DMS 273 treated with DMSO at 0.1 percent for 48 hours (cell line): ENCODE results near the gene ASH1L.
"Not testable (repeated sequence)": the region's sequence is repeated elsewhere in the genome, so short reads cannot be mapped to it uniquely, and the experiment has no call there.

Experiments used
- DNase-seq: peaks from one replicate; lab custom pipeline; 2025; lab: John Stamatoyannopoulos, UW

ASH1L gene

DNA sequence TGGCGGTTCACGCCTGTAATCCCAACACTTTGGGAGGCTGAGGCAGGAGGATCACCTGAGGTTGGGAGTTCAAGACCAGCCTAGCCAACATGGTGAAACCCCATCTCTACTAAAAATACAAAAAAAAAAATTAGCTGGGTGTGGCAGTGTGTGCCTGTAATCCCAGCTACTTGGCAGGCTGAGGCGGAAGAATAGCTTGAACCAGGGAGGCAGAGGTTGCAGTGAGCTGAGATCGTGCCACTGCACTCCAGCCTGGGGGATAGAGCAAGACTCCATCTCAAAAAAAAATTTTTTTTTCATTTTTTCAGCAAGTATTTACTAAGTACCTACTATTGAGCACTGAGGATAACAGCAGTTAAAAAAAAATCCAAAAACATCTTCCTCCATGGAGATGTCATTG, 69.0 kb downstream of the ASH1L start:
- DNase-seq = not testable (repeated sequence)

DNA sequence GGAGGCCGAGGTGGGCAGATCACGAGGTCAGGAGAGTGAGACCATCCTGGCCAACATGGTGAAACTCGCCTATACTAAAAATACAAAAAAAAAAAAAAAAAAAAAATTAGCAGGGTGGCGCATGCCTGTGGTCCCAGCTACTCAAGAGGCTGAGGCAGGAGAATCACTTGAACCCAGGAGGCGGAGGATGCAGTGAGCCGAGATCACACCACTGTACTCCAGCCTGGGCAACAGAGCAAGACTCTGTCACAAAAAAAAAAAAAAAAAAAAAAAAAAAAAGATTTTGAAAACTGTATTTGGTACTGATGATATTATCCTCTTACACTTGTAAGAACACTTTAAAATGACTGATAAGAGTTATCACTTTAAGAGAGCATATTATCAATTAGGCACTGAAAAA, 74.2 kb downstream of the ASH1L start:
- not testable (repeated sequence) for DNase-seq

DNA sequence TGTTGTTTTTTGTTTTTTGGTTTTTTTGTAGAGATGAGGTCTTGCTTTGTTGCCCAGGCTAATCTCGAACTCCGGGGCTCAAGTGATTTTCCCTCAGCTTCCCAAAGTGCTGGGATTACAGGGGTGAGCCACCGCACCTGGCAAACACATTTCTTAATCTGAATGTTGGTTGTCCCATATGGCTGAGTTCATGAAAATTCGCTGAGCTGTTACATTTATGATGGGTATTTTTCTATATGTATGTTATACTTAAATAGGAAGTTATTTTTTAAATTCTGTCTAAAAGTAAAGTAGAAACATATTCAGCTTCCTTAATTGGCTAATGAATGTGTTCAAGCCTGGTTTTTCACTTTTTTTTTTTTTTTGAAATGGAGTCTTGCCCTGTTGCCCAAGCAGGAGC, 75.1 kb downstream of the ASH1L start:
- no peak for DNase-seq

DNA sequence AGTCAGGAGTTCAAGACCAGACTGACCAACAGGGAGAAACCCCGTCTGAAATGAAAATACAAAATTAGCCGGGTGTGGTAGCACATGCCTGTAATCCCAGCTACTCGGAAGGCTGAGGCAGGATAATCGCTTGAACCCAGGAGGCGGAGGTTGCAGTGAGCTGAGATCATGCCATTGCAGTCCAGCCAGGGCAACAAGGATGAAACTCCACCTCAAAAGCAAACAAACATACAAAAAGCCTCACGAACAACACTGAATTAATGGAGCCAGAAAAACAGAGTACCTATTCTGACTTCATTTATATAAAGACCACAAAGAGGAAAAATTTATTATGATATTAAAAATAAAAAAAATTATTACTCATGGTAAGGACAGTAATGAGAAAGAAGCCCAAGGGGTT, 75.7 kb downstream of the ASH1L start:
- DNase-seq = not testable (repeated sequence)

DNA sequence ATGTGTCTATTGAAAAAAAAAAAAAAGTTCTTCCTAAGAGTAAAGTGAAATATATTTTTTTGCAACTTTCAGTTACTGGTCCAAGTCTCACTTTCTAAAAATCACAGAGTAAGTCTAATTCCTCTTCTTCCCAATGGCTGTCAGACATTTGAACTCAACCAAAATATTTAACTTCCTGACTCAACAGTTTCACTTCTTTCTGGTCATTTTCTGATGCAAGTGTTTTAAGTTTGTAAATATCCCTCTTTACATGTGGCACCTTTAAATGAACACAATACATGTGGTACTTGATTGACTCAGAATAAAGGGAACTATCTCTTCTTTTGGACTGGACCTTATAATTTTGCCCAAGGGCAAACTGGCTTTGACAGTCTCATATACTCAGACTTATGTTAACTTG, 76.7 kb downstream of the ASH1L start:
- DNase-seq = no peak

DNA sequence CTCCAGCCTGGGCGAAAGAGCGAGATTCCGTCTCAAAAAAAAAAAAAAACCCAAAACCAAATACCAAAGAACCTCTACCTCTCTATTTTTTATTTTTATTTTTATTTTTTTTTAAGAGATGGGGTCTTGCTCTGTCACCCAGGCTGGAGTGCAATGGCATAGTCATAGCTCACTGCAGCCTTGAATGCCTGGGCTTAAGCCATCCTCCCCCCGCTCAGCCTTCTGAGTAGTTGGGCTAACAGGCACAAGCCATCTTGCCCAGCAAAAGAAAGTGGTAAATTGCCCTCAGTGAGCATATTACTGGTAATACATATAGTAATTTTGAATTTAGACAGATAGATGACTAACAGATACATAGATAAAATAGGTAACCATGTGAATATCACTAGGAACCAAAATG, 77.4 kb downstream of the ASH1L start:
- DNase-seq = no peak

DNA sequence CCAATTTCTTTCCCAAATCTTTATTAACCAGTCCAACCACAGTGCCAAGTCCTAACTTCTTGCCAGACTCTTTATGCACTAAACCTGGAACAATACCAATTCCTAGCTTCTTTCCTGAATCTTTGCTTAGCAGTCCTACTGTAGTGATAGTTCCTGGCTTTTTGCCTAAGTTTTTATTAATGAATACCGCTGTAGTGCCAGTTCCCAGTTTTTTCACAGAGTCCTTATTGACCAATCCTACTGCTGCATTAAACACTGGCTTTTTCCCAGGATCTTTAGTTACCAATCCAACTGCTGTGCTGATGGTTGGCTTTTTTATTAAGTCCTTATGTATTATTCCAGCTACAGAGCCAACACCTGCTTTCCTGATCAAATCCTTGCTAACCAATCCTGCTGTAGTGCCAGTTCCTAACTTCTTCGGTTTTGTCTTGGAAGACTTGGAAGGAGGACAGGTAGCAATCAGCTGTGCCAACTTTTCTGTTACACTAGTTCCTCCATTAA, 80.8 kb downstream of the ASH1L start:
- no peak for DNase-seq

DNA sequence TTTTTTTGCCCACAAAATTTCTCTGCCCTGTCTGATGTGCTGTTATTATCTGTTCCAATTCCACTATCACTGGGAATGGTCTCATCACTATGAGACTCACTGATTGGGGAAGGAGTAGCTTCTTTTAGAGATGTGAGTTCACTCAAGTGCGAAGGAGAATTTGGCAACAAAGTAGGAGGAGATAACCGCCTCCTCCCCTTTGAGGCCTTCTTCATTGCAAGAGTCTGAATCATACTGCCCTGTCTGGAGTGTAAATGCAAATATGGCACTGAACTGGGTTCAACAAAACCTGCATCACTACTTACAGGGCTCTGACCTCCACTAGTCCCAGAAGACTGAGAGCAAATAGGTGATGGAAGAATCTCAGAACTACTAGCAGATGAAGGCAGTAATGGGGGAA, 83.4 kb downstream of the ASH1L start:
- no peak for DNase-seq

DNA sequence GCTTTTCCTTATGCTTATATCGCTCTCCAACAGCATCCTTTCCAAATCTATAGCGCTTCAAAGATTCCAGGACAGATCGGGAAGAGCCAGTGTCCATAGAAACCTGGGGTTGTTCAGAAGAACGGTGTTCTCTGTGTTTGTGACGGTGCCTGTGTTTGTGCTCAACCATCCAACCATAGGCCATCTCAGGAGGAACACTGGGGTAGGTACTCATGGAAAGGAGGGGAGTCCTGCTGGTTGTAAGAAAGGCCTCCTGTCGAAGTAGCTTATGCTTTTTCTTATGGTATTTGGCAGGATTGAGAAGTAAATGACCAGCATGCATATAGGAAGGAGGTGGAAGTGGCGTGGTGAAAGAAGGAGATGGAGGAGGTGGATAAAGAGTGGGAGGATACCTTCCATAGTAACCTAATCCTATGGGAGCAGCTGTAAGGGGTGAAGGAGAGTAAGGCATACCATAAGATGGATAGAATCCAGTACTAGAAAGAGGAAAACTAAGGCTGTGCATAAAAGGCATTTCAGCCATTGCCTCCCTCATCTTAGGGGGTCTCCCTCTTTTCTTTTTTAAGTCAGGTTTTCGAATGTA, 84.2 kb downstream of the ASH1L start:
- DNase-seq = no peak

DNA sequence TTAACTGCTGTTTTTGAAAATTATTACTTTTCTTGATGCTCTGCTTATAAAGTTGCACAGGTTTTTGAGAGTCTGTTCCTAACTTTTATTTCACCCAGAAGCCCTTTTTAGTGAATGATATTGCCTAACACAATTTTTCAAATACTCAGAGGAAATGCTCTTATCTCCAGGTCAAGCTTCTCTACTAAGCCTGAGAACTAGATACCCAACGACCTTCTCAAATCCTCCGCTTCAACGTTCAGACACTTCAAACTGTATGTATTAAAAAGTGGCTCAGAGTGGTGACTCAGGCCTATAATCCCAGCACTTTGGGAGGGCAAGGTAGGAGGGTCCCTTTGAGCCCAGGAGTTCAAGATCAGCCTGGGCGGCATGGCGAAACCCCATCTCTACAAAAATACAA, 88.5 kb downstream of the ASH1L start:
- DNase-seq = no peak

DNA sequence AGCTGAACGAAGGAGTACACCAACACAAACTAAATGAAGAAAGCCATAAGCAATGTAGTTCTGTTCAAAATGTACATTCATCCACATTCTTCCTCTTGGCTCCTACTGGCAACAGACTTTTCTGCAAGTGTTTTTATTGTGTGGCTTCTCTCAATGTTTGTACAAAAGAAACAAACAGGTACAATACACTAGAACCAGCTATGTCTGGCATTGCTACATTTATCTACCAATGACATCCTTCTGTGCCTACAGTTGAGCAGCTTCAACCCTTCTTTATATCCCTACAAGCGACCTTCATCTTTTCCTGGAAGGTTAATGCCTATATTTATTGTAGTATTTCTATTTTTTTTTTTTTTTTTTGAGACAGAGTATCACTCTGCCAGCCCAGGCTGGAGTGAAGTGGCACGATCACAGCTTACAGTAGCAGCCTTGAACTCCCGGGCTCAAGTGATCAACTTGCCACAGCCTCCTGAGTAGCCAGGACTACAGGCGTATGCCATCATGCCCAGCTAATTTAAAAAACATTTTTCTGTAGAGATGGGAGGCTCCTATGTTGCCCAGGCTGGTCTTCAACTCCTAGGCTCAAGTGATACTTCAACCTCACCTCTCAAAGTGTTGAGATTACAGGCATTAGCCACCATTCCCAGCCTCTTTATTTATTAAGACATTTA, 89.3 kb downstream of the ASH1L start:
- no peak for DNase-seq

DNA sequence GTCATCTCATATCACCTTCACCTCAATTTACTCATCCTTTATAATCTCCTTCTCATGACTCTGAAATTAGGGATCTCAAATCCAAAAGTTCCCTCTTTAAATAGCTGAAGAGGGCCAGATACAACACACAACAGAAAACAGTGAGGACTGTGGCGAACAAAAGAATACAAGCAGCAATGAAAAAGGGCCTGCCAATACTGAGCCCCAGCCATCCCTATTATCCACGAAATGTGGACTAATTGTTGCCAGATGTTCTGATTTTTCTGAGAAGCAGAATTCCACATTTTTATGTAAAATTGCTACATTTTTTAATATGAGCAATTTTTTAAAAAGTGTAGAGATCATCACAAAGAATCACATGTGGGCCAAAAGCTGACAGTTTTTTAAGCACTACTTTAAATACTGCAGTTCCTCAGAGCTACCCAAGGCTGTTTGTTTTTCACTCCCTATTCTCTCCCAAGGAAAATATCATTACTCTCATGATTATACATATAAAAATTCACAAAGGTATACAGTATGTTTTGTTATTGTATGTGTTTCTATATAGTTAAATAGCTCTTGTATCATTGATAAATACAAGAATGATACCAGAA, 90.0 kb downstream of the ASH1L start:
- no peak for DNase-seq

DNA sequence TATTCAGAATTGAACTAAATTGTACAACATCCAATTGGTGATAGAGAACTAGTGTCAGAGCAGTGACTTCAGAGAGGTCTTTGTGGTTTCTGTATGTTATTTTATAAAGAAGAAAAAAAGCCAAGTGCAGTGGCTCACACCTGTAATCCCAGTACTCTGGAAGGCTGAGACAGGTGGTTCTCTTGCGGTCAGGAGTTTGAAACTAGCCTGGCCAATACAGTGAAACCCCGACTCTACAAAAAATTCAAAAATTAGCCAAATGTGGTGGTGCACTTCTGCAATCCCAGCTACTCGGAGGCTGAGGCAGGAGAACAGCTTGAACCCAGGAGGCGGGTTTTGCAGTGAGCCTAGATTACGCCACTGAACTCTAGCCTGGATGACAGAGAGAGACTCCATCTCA, 90.7 kb downstream of the ASH1L start:
- no peak for DNase-seq

DNA sequence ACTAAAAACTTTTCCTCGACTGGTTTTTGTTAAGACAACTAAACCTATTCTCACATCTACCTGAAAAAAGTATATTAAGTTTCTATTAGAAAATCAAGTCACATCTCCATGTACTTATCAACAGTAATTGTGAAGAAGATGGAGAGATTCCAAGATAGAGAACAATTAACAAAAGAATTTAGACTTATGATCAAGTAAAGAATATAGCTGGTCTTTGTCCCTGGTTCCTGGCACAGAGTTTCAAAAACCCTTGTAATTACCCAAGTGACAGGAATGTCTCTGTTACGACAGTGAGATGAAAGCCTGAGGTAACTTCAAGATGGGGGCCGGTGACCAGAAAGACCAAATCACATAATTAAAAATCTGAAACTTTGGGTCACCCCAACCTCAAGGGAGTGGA, 91.6 kb downstream of the ASH1L start:
- DNase-seq = no peak

DNA sequence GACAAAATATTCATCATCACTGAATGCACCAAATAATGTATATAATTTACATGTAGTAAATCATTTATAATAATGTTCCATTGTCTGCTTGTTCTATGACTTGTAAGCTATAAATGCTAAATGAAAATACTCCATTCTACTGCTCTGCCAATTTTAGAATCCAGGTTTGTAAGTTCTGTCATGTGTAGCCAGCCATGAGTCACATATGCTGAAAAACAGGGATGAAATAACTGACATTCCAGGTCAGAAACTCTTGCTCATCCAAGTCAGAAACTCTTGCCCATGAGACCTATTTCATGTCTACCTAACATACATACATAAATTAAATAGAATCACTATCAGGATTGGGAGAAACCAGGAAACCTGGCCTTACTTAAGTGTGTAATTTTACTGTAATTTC, 95.6 kb downstream of the ASH1L start:
- DNase-seq = no peak

DNA sequence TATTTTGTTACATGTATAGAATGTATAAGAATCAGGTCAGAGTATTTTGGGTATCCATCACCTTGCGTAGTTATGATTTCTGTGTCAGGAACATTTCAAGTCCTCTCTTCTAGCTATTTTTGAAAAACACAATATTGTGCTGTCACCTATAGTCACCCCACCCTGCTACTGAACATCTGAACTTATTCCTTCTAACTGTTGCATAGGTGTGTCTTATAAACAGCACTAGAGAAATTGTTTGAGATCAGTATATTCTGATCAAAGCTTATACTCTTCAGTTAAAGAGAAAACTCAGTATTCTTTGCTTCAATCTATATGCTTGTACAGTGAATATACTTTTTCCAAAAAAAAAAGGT, 96.0 kb downstream of the ASH1L start:
- DNase-seq = no peak

DNA sequence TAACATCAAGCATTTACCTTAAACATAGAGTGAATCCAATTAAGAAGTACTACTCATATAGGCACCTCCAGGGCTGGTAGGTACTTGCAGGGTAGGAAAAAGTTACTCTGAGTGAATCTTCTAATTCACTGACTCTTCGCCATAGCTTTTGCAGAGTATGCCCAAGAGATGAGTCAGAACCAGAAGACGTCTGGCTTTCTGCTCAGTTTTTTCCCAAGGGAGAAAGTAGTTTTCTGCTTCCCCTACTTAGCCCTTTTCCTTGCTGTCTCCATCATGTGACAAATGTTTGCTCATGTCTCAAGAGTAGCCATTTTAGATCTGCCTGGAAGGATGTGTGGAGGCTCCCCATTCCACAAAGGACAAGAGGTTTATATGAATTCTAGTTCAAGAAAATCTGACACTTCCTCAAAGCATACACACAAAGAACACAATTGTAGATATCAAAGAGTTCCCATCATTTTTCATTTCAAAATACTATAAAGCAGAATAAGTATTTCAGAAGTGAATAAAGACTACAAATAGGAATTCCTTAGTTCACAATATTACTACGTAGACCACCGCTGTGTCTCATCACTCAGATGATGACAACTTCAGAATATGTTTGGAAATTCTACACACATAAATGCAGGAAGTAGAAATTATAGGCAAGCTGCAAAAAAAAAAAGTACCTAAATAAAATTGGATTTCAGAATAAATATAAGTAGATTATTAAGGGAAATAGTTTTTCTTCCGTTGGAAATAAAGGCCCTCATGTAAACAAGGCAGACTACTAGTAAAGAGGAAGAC, 98.5 kb downstream of the ASH1L start:
- no peak for DNase-seq

DNA sequence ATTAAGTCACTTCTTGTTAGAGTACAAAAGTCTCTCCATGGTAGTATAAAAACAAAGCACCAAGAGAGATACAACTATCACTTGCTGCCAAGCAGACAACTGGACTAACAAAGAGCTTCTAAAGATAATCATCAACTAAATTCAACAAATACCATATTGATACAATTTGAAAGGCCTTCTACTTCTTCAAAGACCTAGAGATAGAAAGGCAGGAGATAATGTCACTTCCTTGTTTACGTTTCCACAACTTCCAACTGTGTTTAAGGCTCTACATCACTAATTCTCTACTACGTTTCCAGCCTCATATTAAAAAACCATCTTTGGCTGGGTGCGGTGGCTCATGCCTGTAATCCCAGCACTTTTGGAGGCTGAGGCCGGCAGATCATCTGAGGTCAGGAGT, 104.5 kb downstream of the ASH1L start:
- no peak for DNase-seq

DNA sequence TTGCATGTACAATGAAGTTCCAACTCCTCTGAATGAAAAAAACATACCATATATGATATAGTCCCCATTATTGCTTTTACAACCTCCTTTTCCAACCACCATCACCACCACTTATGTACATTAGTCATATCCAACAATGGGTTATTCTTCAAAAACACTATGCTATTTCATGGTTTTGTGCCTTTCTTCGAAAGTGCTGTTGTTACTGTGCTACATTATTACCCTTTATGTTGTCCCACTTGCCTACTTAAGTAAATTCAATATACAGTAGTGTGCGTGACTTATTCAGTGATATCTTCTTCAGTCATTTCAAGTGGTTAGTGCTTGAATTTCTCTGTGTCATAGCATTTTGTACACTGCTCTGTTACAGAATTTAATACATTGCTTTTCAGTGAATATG, 105.3 kb downstream of the ASH1L start:
- no peak for DNase-seq

DNA sequence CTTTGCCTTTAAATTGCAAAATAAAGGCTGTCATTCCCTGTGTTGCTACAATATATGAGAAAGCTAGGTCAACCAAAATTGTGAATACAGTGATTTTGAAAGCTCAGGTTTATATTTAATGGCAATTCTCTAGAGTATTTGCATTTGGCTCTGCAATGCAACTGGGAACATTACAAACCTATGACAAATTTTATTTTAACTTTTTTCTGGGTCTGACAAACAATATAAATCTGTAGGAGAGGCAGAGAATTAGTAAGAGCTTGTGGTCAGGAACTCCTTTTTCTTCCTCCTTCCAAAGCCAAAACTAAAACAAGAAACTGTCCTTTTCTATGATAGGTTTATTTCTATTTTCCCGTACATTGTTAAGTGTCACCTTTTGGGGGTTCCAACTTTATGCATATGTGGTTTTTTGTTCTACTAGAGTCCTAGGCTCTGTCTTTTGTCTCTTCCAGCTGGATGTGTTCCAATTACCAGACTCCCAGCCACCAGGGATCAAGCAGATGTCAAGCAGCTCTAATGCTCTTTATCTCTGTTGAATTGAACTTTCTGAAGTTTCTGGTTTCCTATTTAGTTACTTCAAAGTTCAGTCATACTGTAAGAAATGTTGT, 106.9 kb downstream of the ASH1L start:
- DNase-seq = peak; percentile 16

DNA sequence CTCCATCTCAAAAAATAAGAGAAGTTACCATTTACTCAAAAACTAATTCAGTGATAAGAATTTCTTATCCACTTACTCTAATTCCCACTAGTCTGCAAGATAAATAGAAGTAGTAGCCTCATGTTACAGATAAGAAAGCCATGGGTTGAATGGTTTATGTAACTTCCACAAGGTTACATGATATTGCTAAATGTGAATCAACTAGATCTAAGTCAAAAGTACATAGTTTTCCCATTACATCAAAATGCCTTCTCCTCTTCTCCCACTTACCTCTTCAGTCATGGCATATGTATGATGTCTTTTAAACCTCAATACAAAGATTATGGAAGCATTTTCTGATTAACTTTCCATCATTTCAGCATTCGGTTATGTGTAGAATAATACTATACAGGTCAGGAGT, 108.5 kb downstream of the ASH1L start:
- no peak for DNase-seq

DNA sequence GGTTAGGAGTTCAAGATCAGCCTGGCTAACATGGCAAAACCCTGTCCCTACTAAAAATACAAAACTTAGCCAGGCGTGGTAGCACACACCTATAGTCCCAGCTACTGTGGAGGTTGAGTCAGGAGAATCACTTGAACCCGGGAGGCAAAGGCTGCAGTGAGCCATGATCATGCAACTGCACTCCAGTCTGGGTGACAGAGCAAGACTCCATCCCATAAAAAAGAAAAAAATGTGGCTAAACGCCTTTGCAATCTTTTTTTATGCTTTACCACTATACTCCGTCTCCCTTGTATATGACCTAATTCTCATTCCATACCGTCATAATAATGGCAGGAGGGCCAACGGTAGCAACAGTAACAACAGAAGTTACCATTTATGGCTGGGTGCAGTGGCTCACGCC, 109.5 kb downstream of the ASH1L start:
- DNase-seq = no peak

DNA sequence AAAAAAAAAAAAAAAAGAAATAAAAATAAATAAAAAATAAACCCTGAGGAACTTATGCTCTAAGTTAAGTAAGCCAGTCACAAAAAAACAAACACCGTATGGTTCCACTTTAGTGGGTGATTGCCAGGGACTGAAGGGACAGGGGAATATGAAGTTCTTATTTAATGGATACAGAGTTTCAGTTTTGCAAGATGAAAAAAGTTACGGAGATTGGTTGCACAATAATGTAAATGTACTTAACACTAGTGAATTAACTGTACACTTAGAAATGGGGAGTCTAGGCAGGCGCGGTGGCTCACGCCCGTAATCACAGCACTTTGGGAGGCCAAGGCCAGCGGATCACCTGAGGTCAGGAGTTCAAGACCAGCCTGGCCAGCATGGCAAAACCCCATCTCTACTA, 111.4 kb downstream of the ASH1L start:
- no peak for DNase-seq
